BLaER1 treated with 17β-estradiol and CSF1 and Interleukin-3, amounts not matched to agents 10 nM and 100 nM (cell line): ENCODE results near the gene GNAO1.

Experiments used
- H3K27ac ChIP-seq, 11 experiments: shearing (Covaris generic); formaldehyde crosslinking; 2 replicates each; pipeline ENCODE4 v1.8.1; 2022
- H3K27me3 ChIP-seq, 11 experiments: shearing (Covaris generic); formaldehyde crosslinking; 2 replicates each; pipeline ENCODE4 v1.8.1; 2022
- H3K36me3 ChIP-seq, 11 experiments: shearing (Covaris generic); formaldehyde crosslinking; 2 replicates each; pipeline ENCODE4 v1.8.1; 2022
- H3K4me1 ChIP-seq, 10 experiments: shearing (Covaris generic); formaldehyde crosslinking; 2 replicates each; pipeline ENCODE4 v1.8.1; 2022
- H3K4me2 ChIP-seq, 11 experiments: shearing (Covaris generic); formaldehyde crosslinking; 2 replicates each; pipeline ENCODE4 v1.8.1; 2022
- H3K4me3 ChIP-seq, 10 experiments: shearing (Covaris generic); formaldehyde crosslinking; 2 replicates each; pipeline ENCODE4 v1.8.1; 2022
- H3K9ac ChIP-seq, 11 experiments: shearing (Covaris generic); formaldehyde crosslinking; 2 replicates each; pipeline ENCODE4 v1.8.1; 2022
- H3K9me3 ChIP-seq, 11 experiments: shearing (Covaris generic); formaldehyde crosslinking; replicated peaks in 1 of 11; 2 replicates each; pipeline ENCODE4 v1.8.1; 2022
- H4K20me1 ChIP-seq, 11 experiments: shearing (Covaris generic); formaldehyde crosslinking; 2 replicates each; pipeline ENCODE4 v1.8.1; 2022
- Cebpa-rat ChIP-seq, 11 experiments: shearing (Covaris generic); IDR thresholded peaks; 2 replicates each; pipeline ENCODE4 v1.8.1; 2022

Gene GNAO1

DNA sequence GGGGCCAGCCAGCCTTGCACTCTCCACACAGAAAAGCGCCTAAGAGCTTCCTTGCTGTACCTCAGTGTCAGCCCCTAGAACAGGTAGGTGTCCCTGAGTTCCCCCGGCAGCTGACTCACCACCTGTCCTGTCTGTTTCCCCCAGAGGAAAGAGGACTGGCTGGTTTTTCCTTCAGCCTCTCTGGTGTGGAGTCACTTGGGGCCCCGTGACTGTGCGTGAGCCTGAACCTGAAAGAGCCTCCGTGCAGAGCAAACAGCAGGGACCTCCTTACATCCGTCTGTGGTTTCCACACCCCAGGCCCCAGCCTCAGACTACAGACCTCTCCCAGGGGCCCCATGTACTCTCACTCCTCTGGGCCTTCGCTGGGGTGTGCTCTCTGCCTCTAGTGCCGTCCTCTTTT is 87.8 kb downstream of the GNAO1 start:
- H3K36me3 ChIP-seq = no peaks in the 10 kb centered on the region
- no peak overlapping the region for H3K27ac ChIP-seq
- H3K4me1 ChIP-seq = peaks cover 17 to 55% (median 42%) of the 10 kb centered on the region in 10 experiments

DNA sequence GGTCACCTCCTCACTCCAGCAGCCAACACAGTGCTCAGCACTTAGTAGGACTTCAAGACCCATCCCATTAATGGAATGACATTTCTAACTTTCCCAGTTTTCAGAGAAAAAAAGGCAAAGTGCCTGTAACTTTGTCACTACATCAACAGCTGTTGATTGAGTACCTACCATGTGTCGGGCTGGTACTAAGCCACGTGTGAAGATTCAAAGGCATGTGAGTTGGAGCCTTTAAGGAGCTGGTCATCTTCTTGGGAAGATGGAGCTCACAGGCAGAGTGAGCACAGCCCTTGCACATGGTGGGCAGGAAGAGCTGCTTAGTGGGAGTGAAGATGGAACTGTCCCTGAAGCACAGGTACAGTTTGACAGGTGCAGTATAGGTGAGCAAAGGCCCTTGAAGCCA is 88.6 kb downstream of the GNAO1 start:
- no peaks in the 10 kb centered on the region; a peak in 1 of 22 replicates for H3K9me3 ChIP-seq
- H3K27ac ChIP-seq = no peak overlapping the region
- no peak overlapping the region for H3K9ac ChIP-seq
- no peak for TF ChIP-seq Cebpa-rat (IDR thresholded peaks at IDR 0.05)
- no peak overlapping the region for H3K4me3 ChIP-seq
- no peaks in the 10 kb centered on the region for H3K36me3 ChIP-seq
- no peaks in the 10 kb centered on the region for H3K27me3 ChIP-seq
- H3K4me2 ChIP-seq = peak overlapping the region in 7 of 11 experiments; percentile 48 to 80 (median 68); a peak in 13 of 22 replicates
- H3K4me1 ChIP-seq = peaks cover 17 to 57% (median 43%) of the 10 kb centered on the region in 10 experiments
- no peaks in the 10 kb centered on the region for H4K20me1 ChIP-seq

More for the DNA sequence above, 87.8 kb downstream of the GNAO1 start:
- Histone ChIP-seq H4K20me1 (no peaks in the 10 kb centered on the region), H3K9ac (0 out of 22 replicates have a peak overlapping the region, but pooled peaks of 2 of the 11 experiments have one; percentile 6 to 16), H3K4me2 (peak overlapping the region in 8 of 11 experiments; percentile 44 to 80 (median 63); a peak in 18 of 22 replicates), H3K9me3 (peaks cover 1 to 8% (median 5%) of the 10 kb centered on the region in 11 experiments; a peak in 17 of 22 replicates), H3K27me3 (no peaks in the 10 kb centered on the region), H3K4me3 (no peak overlapping the region)
- TF ChIP-seq Cebpa-rat (IDR thresholded peaks at IDR 0.05) = no peak

DNA sequence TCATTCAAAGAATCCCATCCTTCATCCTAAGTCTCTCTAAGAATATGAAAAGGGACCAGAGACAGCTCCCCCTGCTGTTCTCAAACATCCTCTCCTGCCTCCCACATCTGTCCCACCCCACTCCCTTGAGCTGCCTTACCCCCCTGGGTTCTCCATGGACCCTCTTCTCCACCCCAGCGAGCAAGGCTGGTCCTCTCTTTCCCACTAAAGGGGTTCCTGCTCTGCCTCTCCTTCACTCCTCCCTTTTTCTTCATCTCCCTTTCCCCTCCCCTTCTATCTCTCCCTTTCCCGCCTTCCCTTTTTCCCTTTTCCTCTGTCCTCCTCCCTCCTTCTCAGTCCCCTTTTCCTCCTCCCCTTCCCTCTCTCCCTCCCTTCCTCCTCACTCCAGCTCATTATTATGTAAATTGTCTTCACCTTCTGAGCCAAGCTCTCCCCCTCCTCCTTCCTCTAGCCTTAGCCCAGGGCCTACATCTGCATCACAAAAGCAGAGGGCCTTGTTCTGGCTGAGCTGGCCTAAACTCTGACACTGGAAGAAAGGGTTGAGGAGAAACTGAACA is 90.0 kb downstream of the GNAO1 start:
- H3K9ac ChIP-seq = no peak overlapping the region
- H3K9me3 ChIP-seq = no peaks in the 10 kb centered on the region
- H3K27ac ChIP-seq = no peak overlapping the region
- peaks cover 22 to 57% (median 43%) of the 10 kb centered on the region in 10 experiments for H3K4me1 ChIP-seq
- no peak for TF ChIP-seq Cebpa-rat (IDR thresholded peaks at IDR 0.05)
- H4K20me1 ChIP-seq = no peaks in the 10 kb centered on the region
- no peak overlapping the region for H3K4me3 ChIP-seq
- H3K36me3 ChIP-seq = no peaks in the 10 kb centered on the region
- peak overlapping the region in 3 of 11 experiments; percentile 12 to 41 (median 23); a peak in 2 of 22 replicates for H3K4me2 ChIP-seq
- H3K27me3 ChIP-seq = no peaks in the 10 kb centered on the region

DNA sequence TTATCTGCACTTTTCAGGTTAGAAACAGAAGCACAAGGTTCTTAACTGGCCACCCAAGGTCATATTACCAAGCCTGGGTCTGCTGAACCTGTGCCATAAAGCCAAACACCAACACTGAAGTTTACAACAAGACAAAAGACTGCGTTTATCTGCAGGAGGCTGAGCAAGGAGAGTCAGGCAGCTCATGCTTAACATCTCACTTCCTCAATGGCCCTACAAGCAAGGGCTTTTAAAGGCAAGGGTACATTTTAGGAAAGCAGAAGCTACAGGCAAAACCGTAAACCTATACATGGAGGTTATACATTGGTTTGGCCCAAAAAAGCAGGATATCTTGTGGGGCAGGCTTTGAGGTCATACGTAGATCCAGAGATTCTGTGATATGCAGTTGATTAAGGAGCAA is 91.2 kb downstream of the GNAO1 start:
- Histone ChIP-seq H3K4me1 (peaks cover 33 to 62% (median 50%) of the 10 kb centered on the region in 10 experiments), H3K27ac (peak overlapping the region in 1 of 11 experiments; percentile 17; a peak in 1 of 22 replicates), H3K9me3 (no peaks in the 10 kb centered on the region), H3K27me3 (no peaks in the 10 kb centered on the region), H4K20me1 (no peaks in the 10 kb centered on the region), H3K36me3 (no peaks in the 10 kb centered on the region), H3K4me2 (peak overlapping the region; percentile 11 to 63 (median 44); a peak in 14 of 22 replicates), H3K9ac (no peak overlapping the region), H3K4me3 (no peak overlapping the region)
- TF ChIP-seq Cebpa-rat (IDR thresholded peaks at IDR 0.05) = no peak

DNA sequence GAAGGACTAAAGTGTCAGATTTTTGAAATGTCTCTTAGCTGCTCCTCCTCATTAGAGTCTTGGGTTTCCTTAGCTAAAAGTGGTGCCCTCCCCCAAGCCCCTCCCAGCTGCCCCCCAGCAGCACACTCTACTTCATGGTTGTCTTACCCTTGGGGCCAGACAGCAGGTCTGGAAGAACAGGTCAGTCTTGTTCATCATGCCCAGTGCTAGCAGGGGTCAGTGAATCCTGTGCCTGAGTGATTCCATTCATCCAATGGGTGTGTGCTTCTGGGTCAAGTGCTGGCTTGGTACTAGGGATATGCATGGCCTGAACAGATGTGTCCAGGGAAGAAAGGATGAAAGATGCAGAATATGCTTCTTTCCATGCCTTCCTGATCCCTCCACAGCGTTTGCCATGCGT is 93.2 kb downstream of the GNAO1 start:
- H3K4me3 ChIP-seq = no peak overlapping the region
- no peak overlapping the region for H3K9ac ChIP-seq
- H3K27ac ChIP-seq = no peak overlapping the region
- no peak for TF ChIP-seq Cebpa-rat (IDR thresholded peaks at IDR 0.05)
- peak overlapping the region in 1 of 11 experiments; percentile 57; a peak in 1 of 22 replicates for H3K4me2 ChIP-seq
- H3K27me3 ChIP-seq = no peaks in the 10 kb centered on the region
- H3K36me3 ChIP-seq = no peaks in the 10 kb centered on the region
- peaks cover 36 to 48% (median 42%) of the 10 kb centered on the region in 10 experiments for H3K4me1 ChIP-seq
- H3K9me3 ChIP-seq = no peaks in the 10 kb centered on the region
- no peaks in the 10 kb centered on the region for H4K20me1 ChIP-seq

DNA sequence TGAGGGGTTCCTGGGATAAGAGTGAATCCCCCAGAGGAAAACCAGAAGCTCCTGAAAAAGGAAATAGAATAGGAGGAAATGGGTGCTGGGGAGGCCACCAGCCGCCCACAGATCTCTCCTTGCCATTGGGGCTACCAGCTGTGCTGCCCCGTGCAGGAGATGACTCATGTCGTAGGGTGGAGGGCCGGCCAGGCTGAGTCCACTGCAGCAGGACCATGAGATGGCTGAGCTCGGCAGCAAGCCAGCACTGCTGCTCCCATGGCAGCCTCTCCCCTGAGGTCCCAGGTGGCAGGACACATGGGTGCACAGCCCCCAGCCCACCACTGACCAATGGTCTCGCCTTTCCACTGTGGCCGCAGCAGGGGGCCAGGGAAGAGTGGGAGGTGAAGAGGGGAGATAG is 95.5 kb downstream of the GNAO1 start:
- peaks cover 29 to 42% (median 34%) of the 10 kb centered on the region in 10 experiments for H3K4me1 ChIP-seq
- no peaks in the 10 kb centered on the region for H3K36me3 ChIP-seq
- TF ChIP-seq Cebpa-rat (IDR thresholded peaks at IDR 0.05) = no peak
- H3K9ac ChIP-seq = no peak overlapping the region
- no peak overlapping the region for H3K4me3 ChIP-seq
- no peaks in the 10 kb centered on the region for H3K27me3 ChIP-seq
- H3K4me2 ChIP-seq = peak overlapping the region; percentile 6 to 93 (median 40); a peak in 15 of 22 replicates
- H4K20me1 ChIP-seq = no peaks in the 10 kb centered on the region
- H3K9me3 ChIP-seq = no peaks in the 10 kb centered on the region
- peak overlapping the region in 2 of 11 experiments; percentile 6 to 11; a peak in 2 of 22 replicates for H3K27ac ChIP-seq

DNA sequence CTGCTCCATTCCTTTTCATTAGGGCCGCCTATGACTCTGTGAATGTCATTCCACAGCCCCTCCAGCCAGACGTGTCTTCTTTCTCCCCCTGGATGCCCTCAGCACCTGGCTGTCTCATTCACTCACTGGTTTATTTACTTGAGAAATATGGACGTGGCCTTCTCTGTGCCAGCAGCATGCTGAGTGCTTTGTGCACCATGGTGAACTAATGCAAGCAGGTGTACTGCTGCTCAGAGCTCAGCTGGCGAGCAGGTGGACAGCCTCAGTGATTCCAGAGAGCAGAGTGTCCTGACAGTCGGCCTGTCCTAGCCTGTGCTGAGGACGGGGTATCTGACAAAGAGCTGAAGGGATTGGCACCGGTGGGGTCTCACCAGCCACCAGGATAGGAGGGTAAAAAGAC is 96.7 kb downstream of the GNAO1 start:
- no peak for TF ChIP-seq Cebpa-rat (IDR thresholded peaks at IDR 0.05)
- Histone ChIP-seq H3K9ac (no peak overlapping the region), H3K4me3 (no peak overlapping the region), H4K20me1 (no peaks in the 10 kb centered on the region), H3K36me3 (no peaks in the 10 kb centered on the region), H3K9me3 (no peaks in the 10 kb centered on the region), H3K27ac (no peak overlapping the region), H3K4me2 (peak overlapping the region in 2 of 11 experiments; percentile 84 to 93; a peak in 2 of 22 replicates), H3K4me1 (peaks cover 18 to 30% (median 22%) of the 10 kb centered on the region in 10 experiments), H3K27me3 (no peaks in the 10 kb centered on the region)

DNA sequence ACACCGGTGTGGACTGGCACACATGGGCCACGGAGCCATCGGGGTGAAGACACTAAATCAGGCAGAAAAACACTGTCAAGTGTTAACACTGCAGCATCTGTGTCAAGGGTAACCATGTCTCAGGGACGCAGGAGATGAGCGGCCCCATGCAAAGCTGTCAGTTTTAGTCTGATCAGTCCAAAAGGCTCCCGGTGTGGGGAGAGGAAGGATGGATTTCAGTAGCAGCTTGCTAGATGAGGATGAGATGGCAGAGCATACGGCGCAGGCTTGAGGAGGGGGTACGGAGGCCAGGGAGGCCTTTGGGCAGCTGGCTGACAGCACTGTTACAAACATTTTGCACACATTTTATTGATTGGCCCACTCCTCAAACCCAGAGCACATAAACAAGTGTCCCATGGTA is 98.1 kb downstream of the GNAO1 start:
- Histone ChIP-seq H3K4me1 (peaks cover 5 to 29% (median 9%) of the 10 kb centered on the region in 10 experiments; a peak in 19 of 20 replicates), H4K20me1 (no peaks in the 10 kb centered on the region), H3K9ac (no peak overlapping the region), H3K9me3 (no peaks in the 10 kb centered on the region), H3K27ac (no peak overlapping the region), H3K27me3 (no peaks in the 10 kb centered on the region), H3K4me2 (no peak overlapping the region), H3K36me3 (no peaks in the 10 kb centered on the region), H3K4me3 (no peak overlapping the region)
- no peak for TF ChIP-seq Cebpa-rat (IDR thresholded peaks at IDR 0.05)

DNA sequence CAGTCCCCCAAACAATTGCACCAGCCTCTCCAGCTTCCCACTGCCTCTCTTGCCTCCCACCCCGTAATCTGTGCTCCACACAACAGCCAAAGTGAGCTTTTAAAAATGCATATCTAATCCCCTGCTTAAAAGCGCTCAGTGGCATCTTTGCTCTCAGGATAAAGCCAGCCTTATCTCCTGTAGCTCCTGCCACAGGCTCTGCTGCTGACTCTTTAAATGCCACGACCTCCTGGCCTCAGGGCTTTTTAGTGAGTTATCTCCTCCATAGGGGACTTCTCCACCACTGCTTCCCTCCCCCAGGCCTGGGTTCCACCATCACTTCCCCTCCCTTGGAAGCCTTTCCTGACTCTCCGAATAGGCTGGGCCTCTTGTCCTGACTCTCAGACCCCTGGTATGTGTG is 98.6 kb downstream of the GNAO1 start:
- H3K9me3 ChIP-seq = no peaks in the 10 kb centered on the region
- H3K4me1 ChIP-seq = peaks cover 5 to 31% (median 9%) of the 10 kb centered on the region in 10 experiments; a peak in 19 of 20 replicates
- no peak overlapping the region for H3K4me2 ChIP-seq
- H4K20me1 ChIP-seq = no peaks in the 10 kb centered on the region
- H3K9ac ChIP-seq = no peak overlapping the region
- H3K36me3 ChIP-seq = no peaks in the 10 kb centered on the region
- H3K27ac ChIP-seq = no peak overlapping the region
- no peaks in the 10 kb centered on the region for H3K27me3 ChIP-seq
- no peak for TF ChIP-seq Cebpa-rat (IDR thresholded peaks at IDR 0.05)
- no peak overlapping the region for H3K4me3 ChIP-seq

DNA sequence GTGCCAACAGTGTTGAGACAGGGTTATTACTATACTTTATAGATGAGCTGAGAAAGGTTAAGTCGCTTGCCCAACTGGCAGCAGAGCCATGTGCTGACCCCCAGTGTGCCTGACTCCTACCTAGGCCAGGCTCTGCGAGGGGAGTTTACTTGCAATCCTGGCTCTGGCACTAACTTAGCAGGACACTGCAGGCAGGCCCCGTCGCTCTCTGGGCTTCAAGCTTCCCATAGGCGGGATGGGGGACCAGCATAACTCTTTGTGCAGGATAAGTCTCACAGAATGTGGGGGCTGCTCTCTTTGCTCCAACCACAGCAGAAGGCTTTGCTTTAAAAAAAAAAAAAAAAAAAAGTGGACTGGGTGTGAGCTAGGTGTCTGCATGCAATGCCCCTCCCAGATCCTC is 102.7 kb downstream of the GNAO1 start:
- Histone ChIP-seq H3K27me3 (no peaks in the 10 kb centered on the region), H3K36me3 (no peaks in the 10 kb centered on the region), H3K4me1 (peaks cover 20 to 36% (median 33%) of the 10 kb centered on the region in 10 experiments), H3K4me3 (no peak overlapping the region), H3K4me2 (0 out of 22 replicates have a peak overlapping the region, but pooled peaks of 1 of the 11 experiments have one; percentile 19), H4K20me1 (no peaks in the 10 kb centered on the region), H3K9ac (no peak overlapping the region), H3K27ac (no peak overlapping the region), H3K9me3 (no peaks in the 10 kb centered on the region)
- TF ChIP-seq Cebpa-rat (IDR thresholded peaks at IDR 0.05) = no peak
